Amygdala (tissue), 56 donors: ENCODE data around the gene BTBD9.

ENCODE experiments used
- DNase-seq, 56 donors: peaks; one replicate each; lab custom pipeline; 2025; lab: John Stamatoyannopoulos, UW

The BTBD9 gene

DNA sequence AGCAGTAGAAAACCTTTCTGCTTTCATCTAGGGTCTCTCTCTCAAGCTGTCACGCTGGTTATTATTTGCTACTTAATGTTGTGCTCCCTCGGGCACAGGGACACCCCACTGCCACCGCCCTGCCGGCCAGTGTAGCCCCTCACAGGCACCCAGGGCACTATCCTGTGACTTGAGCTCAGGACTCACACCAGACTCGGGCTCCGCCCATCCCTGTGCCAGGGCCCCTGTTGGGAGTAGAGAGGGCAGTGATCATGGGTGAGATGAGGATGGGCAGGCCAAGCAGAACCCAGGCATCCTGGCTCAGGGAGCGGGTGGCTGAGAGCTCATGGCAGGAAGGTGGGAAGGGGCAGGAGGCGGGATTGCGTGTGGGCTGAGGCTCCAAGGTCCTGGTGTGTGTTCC lies 448.3 kb downstream of the BTBD9 start:
- DNase-seq, result no peak

DNA sequence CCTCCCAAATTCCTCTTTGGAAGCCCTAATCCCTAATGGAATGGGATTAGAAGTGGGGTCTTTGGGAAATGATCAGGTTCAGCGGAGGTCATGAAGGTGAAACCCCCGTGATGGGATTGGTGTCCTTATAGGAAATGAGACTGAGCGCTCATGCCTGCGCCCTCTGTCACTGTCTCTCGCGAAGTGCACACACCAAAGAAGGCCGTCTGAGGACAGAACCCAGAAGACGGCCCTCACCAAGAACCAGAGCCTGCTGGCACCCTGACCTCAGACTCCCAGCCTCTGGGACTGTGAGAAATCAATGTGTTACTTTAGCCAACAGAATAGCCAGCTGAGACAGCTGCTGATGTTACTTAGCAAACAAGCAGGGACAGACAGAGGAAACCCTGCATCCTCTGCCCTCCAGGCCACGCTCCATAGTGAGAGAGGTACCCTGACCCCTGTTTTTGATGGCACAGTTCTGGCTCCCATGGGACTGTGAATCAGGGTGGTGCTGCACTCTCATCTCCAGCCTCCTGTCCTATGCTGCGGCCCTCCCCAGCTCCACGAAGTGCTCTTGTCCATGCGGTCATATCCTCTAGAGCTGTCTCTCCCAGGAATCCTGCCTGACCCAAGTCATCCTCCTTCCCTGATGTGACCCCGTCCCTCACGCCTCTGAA lies 450.9 kb downstream of the BTBD9 start:
- no peak for DNase-seq

DNA sequence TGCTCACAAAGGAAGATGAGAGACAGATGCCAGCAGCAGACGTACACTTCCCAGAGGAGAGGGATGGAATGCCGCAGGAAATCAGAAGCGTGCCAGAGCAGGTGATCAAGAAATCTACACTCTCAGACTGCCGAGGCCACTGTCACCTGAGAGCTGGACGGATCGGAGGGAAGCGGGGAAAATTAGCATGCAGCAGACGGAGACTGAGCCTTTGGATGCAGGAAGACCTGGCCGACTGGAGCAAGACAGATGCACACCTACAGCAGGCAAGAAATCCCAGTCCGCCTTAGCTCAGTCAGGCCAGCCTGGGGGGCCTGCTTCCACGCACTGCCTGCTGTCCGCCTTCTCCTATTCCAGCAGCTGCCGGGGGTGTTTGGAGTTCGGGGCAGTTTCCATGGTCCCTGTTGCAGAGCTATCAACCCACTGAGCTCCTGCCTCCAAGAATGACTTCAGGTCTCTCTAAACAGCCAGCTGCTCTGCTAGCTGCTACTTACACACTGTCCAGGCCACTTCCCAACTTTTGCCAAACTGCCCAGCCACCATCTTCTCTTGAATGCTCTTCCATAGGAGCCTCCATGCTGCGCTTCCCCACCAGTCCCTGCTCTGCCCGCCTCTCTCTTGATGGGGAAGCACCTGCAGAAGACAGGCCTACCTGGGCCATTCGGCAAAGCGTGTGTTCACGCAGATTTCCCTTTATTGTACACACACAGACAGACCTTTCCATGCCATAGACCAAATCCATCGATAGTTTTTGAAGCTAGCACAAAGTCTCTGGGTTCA lies 451.7 kb downstream of the BTBD9 start:
- no peak for DNase-seq

DNA sequence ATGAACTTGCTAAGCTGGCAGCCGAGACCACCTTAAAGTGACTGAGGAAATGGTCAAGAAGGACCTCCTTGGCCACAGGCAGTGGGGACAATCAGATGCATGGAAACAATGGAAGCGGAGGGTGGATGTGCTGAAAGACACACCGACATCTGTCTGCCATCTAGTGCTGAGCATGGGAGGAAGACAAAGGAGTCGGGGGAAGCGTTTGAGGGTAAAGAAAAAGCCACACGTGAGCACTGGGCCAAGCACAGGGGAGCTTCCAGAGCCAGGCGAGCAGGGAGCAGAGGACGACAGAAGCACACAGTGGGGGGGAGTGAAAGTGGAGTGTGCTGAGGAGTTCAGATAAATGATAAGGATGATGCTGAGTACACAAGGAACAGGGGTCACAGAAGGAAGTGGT lies 452.4 kb downstream of the BTBD9 start:
- no peak for DNase-seq

DNA sequence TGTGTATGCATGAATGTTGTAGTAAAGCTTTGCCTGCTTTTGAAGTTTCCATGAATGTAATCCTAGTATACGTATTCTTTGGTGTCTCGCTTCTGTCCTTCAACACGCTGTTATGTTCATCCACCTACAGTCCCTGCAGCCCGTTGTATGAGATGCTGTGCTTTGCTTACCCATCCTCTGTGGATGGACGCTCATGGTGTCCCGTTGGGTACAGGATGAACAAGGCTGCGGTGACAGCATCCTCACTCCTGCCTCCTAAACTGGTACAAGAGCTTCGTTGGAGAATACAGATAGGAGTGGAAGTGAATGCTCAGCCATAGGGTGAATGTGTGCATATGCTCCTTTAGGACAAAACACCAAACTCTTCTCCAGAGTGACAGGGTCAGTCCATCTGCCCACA lies 454.0 kb downstream of the BTBD9 start:
- DNase-seq, result no peak

DNA sequence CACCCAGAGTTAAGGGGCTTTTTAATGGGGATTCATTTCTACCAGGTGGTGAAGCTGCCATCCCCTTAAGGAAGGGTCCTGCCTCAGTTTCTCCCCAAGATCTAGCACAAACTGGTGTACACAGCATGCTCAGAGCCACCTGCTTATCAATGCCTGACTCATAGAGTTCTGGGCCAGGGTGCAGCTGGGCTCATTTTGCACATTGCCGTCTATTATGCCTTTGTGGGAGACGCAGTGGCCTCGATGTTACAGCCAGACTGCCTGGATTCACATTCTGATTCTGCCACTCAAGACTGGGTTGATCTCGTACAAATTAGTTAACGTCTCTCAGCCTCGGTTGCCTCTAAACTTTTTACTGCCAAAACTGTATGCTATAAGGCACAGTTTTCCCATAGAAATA lies 454.5 kb downstream of the BTBD9 start:
- peak in 17 of 56 donors; percentile 16 to 63 (median 38) for DNase-seq

DNA sequence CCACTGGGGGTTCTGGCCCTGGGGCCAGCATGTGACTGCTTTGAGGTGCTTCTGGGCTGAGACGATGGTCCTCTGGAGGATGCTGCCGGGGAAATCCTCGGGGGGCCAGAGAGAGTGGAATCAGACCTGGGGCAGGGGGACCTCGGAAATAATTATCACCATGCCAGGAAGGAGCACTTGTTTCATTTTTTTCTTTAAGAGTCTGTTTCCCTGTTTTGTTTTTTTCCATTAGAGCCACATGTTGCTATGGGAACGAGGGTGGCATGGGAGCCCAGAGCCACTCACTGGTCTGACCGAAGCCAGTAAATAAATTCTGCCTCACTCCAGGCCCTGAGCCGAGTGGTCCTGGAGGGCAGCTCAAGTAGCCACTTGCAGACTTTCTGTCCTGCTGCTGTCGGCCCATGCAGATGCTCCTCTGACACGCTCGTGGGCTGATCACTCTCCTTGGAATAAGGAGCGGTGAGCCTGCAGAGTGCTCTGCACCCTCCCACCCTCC lies 455.1 kb downstream of the BTBD9 start:
- peak in 15 of 56 donors; percentile 18 to 51 (median 31) for DNase-seq

DNA sequence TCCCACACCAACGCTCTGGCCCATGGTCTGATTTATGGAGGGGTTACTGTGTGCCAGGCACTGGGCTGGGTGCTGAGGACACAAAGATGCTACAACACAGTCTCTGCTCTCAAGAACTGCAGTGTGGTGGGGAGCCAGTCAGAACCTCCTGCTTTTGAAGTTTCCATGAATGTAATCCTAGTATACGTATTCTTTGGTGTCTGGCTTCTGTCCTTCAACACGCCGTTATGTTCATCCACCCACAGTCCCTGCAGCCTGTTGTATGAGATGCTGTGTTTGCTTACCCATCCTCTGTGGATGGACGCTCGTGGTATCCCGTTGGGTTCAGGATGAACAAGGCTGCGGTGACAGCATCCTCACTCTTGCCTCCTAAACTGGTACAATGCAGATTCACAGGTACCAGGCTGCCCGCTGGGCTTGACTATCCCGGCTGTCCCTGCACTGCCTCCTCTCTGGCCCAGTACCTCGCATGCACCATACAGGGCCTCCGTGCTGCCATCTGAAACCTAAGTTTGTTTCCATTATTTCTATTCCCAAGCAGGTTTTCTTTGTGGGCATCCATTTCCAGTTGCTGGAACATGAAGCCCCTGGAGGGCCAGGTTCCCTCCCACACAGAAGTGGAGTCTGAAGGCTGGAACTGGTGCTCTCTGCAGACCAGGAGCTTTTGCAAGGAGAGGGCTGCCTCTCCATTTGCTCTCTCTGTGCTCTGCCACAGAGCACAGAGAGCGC lies 455.7 kb downstream of the BTBD9 start:
- no peak for DNase-seq

DNA sequence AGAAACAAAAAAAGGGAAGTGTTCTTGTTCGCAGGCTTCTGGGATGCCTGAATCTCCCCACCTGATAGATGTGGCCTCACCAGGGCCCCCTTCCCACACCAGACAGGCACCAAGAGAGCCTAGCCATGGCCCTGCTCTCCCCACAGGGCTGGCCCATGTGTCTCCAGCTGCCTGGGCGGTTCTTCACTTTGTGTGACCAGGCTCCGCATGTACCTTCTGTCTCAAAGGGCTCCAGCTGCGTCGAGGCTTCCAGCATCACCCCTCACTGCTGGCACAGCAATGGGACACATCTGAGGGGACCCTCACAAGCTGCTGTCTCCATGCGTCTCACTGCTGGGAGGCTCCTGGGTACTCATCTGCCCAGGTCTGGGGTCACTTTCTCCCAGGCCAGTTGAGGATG lies 457.3 kb downstream of the BTBD9 start:
- DNase-seq, result no peak

DNA sequence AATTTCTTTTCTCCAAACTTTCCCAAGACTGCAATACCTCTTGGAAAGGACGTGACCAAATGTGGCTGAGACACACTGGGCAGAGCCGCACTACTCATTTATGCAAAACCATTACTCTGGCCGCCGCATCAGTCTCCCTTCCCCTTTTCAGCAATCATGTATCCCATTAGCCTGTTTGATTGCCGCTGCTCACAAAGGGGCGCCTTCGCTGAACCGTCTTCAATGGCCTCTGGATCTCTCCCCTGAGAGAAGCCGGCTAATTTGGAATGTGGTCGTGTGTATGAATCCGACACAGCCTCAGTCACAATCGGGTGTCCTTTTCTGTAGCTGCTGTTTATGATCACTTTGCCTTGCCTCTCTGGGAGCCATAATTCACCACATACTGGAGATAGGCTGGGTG lies 459.1 kb downstream of the BTBD9 start:
- DNase-seq, result no peak

DNA sequence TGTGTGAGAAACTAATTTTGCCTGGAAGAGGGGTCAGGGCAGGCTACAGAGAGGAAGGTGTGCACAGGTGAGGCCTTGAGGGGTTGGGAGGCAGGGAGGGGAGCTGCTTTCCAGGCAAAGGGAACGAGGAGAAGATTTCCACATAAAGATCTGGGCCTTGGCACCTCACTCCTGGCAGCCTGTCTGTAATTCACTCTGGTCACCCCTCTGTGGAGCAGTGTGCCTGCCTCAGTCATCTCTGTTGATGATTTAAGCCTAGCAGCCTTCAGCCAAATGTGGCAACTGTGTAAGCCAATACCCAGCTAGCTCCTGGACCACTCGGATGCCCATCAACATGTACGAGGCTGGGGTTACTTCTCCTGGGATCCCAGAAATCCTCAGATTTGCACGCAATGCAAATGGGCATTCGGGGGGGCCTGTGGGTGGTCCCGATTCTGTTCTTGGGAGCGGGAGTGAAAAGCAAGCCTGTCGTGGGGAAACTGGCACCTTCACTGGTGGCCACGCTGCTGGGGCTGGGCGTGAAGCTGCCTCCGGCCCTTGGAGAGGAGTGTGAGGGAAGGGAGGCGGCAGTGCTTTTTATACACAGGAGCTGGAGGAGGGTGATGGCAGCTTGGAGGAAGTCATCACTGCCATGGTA lies 459.8 kb downstream of the BTBD9 start:
- DNase-seq, result no peak

DNA sequence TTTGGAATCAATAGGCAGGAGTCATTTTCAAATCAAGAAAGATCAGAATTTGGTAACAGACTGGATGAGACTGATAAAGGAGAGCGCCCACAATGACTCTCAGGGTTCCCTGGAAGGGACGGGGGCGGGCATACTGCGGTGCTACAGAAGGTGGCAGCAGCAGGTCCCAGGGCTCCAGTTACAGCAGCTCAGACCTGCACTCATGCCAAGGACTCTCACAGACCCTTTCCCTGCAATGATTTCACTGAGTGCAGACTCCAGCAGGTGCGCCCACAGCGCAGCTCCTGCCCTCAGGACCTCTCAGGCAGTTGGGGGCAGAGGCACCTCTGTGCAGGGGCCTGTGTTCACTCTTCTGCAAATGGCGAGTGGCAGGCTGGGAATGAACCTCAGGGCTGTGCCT lies 460.4 kb downstream of the BTBD9 start:
- peak in 3 of 56 donors; percentile 13 to 26 (median 22) for DNase-seq

DNA sequence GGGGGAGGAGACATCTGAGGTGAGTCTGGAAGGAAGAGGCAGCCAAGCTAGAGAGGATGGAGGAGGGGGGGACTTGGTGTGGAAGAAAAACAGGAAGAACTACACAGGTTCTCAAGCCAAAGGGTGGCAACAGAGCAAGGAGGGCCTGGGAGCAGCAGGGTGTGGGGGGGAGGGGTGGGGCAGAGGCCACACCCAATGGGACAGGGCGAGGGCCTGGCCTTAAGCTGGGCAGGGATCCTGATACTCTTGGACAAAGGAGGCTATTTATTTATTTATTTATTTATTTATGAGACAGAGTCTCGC lies 461.2 kb downstream of the BTBD9 start:
- DNase-seq, result no peak

DNA sequence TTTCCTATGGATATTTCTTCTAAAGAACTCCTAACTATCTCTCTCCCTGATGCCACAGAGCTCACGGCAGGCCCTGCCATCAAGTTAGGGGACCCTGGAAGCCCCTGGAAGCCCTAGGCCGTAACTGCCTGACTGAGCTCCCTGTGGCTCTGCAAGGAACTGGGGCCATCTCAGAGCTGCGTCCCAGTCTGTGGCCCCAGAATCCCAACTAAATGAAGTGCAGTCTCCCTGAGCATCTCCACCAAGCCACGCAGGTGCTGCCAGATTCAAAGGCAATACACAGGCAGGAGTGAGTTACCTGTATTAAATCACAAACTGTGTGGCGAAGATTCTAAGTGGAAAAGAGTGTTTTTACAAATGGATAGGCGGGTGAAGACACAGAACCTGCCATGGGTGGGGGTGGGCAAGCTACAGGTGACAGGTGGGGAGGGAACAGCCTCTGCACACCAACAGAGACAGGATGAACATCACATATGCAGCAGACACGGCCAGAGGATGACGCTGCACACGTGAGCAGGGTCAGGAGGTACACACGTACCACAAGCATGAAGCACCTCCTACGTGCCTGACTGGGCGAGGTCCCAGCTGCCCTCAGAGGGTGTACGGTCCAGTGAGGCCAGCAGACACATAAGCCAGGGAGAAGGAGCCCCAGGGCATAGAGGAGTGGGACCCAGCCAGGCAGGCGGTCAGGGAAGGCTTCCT lies 461.7 kb downstream of the BTBD9 start:
- no peak for DNase-seq

DNA sequence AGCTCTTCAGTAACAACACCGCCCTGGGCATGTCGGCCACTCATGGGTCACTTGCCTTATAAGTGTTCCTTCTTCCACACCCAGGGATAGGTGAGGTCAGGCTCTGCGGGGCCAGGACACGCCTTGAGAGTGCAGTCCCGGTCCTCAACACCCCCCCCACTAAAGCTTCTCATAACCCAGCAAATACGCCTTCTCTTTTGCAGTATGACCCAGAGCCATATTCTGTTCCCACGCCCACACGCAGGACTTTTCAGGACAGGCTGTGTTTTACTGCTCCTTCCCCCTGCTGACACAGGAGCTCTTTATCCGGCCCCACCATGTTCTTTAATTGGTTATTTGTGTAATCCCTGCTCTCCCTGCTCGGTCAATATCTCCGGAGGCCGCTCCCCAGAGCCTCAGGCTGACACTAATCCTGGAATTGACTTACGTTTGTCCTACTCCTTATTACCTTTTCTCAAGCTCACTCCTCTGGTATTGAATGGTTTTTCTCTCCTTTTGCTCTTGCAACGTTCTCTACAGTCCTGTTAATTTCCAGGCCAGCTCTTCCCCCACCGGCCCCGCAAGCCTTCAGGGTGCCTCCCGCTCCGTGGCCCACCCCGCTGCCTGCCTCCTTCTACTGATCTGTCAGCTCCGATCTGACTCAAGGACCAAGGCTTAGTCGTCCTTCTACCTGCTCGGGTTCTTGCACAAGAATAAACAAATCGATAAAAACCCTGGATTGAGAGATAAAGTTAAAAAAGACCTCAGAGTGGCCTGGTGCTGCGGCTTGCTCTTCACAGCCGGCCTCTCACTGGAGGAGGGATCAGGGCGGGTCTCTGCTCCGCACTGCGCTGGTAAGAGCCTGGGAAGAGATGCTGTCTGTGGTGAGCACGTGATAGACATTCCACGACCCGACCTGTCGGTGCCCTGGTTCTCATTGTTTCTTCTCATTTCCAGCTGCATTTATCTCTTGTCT lies 462.7 kb downstream of the BTBD9 start:
- DNase-seq, result no peak

DNA sequence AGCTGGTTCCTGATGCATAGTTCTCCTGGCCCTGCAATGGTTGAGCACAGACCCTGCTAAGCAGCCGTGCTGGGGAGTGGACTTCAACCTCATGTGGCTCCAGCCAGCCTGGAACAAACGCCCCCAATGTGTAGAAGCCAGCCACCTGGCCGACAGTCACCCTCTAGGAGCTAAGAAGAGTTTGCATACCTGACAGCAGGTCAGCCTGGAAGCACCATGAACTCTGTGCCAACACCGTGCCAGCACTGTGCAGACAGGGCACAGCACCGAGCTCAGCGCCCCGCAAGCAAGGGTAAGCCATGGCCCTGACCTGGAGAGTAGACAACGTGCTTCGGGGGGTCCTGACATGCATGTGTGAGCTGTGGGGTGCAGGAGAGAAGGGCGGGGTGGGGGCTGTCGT lies 463.9 kb downstream of the BTBD9 start:
- no peak for DNase-seq

DNA sequence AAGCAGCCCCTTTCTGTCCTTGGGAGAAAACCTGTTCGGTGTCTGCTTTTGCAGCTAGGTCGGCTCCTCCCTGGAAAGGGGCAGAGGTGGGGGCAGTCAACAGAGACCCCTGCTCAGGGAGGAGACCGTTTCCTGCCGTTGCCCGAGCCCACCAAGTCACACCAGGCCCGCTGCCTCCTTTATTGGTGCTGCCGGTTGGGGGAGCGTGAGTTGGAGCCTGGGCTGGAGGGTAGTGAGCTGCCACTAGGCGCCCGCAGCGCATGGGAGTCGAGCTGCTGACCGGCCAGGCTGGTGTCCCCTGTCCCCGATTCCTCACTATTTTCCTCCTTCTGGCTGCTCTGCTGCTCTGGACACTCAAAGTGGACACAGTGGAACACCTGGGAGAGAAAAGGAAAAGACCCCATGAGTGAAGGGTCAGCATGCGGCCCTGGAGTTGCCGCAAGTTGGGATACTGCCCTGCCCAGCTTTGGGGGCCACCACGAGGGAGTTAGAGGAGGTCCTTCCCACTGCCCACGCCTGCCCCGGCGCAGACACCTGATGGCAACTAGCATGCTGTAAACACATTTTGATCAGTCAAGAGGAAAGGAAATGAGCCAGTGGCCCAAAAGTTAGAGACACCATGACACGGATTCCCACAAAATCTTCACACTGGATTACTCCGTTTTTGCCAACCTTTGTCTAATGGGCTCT lies 464.8 kb downstream of the BTBD9 start:
- DNase-seq, result no peak

DNA sequence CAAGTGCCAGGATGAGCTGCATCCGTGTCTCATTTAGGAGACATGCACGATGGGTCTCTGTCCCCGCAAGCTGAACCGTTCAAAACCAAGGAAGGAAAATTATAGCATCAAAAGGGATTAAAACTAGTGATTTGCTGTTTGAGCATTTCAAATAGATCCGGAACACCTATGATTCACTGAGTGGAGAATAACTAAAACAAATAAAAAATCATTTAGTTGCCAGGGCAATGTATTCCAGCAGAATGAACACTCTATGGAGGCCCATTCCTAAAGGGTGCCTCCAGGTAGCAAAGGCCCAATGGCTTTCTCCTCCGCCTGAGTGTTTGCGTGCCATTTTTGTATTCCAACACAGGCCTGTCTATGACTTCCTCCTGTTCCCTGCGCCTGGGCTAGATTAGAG lies 465.4 kb downstream of the BTBD9 start:
- no peak for DNase-seq

DNA sequence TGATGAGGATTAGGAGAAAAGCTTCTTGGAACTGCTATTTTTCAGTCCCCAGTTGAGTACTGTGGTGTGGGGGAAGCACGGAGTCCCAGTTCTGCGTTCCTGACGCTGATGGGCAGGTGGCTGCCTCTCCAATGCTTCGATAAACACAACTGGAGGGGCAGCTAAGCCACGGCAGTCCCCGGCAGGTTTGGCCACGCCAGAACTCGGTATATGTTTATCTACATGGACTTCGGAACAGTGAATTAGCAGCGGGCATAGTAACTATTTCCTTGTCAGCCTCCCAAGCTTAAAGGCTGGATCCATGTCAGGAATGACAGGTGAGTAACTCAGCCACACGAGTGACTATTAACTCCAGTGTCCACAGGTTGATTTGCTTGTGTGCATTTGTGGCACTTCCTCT lies 465.8 kb downstream of the BTBD9 start:
- no peak for DNase-seq
